ENCODE measurements around the gene TRPC4. TPM values are rescaled to one million over a fixed set of nuclear protein-coding genes. Genes with fewer than 3 reads are reported as not detected.

The TRPC4 gene
- total RNA-seq, 1 experiment from 2014 or later: 0.61 TPM

GRCh38 chr13:37741536-37741935 lies 128.0 kb downstream of the TRPC4 start:
- Histone ChIP-seq H3K9me3 (replicated peaks) (no peaks in the 10 kb centered on the region), H3K36me3 (no peaks in the 10 kb centered on the region), H3K4me1 (replicated peaks) (no peaks in the 10 kb centered on the region), H3K27me3 (replicated peaks) (no peaks in the 10 kb centered on the region), H3K27ac (no peak overlapping the region), H3K4me3 (no peak overlapping the region)
- no peak for DNase-seq (ENCODE audit: low read depth in 1 of 2, low spot score in 2 of 2)

- Histone ChIP-seq H3K36me3 (no peaks in the 10 kb centered on the region), H3K4me3 (no peak overlapping the region), H3K4me1 (replicated peaks) (no peaks in the 10 kb centered on the region), H3K9me3 (replicated peaks) (no peaks in the 10 kb centered on the region), H3K27me3 (replicated peaks) (no peaks in the 10 kb centered on the region), H3K27ac (no peak overlapping the region)
- no peak for DNase-seq (ENCODE audit: low read depth in 1 of 2, low spot score in 2 of 2)
These were observed 133.5 kb downstream of the TRPC4 start for GRCh38 chr13:37736045-37736444.

- Histone ChIP-seq H3K4me1 (replicated peaks) (no peaks in the 10 kb centered on the region), H3K27ac (no peak overlapping the region), H3K9me3 (replicated peaks) (no peaks in the 10 kb centered on the region), H3K27me3 (replicated peaks) (no peaks in the 10 kb centered on the region), H3K4me3 (no peak overlapping the region), H3K36me3 (no peaks in the 10 kb centered on the region)
- no peak for DNase-seq (ENCODE audit: low read depth in 1 of 2, low spot score in 2 of 2)
These were observed 134.3 kb downstream of the TRPC4 start for GRCh38 chr13:37735293-37735692.

GRCh38 chr13:37729876-37730275 lies 139.7 kb downstream of the TRPC4 start:
- H3K4me3 ChIP-seq: no peak overlapping the region
- no peaks in the 10 kb centered on the region for H3K36me3 ChIP-seq
- H3K27me3 ChIP-seq (replicated peaks): no peaks in the 10 kb centered on the region
- no peak overlapping the region for H3K27ac ChIP-seq
- DNase-seq (ENCODE audit: low read depth in 1 of 2, low spot score in 2 of 2): no peak
- H3K4me1 ChIP-seq (replicated peaks): no peaks in the 10 kb centered on the region
- H3K9me3 ChIP-seq (replicated peaks): no peaks in the 10 kb centered on the region

- H3K27me3 ChIP-seq (replicated peaks): no peaks in the 10 kb centered on the region
- H3K36me3 ChIP-seq: no peaks in the 10 kb centered on the region
- H3K4me1 ChIP-seq (replicated peaks): no peaks in the 10 kb centered on the region
- H3K4me3 ChIP-seq: no peak overlapping the region
- H3K27ac ChIP-seq: no peak overlapping the region
- no peak for DNase-seq (ENCODE audit: low read depth in 1 of 2, low spot score in 2 of 2)
- H3K9me3 ChIP-seq (replicated peaks): no peaks in the 10 kb centered on the region
These were observed 153.0 kb downstream of the TRPC4 start for GRCh38 chr13:37716420-37717195.

- Histone ChIP-seq H3K4me1 (replicated peaks) (no peaks in the 10 kb centered on the region), H3K4me3 (no peak overlapping the region), H3K9me3 (replicated peaks) (no peaks in the 10 kb centered on the region), H3K27ac (no peak overlapping the region), H3K36me3 (no peaks in the 10 kb centered on the region), H3K27me3 (replicated peaks) (no peaks in the 10 kb centered on the region)
- no peak for DNase-seq (ENCODE audit: low read depth in 1 of 2, low spot score in 2 of 2)
These were observed 154.0 kb downstream of the TRPC4 start for GRCh38 chr13:37715606-37716015.

GRCh38 chr13:37709318-37709717 lies 160.3 kb downstream of the TRPC4 start:
- H3K27ac ChIP-seq: no peak overlapping the region
- DNase-seq (ENCODE audit: low read depth in 1 of 2, low spot score in 2 of 2): no peak
- H3K4me3 ChIP-seq: no peak overlapping the region
- H3K27me3 ChIP-seq (replicated peaks): no peaks in the 10 kb centered on the region
- no peaks in the 10 kb centered on the region for H3K36me3 ChIP-seq
- no peaks in the 10 kb centered on the region for H3K4me1 ChIP-seq (replicated peaks)
- H3K9me3 ChIP-seq (replicated peaks): no peaks in the 10 kb centered on the region

- no peak overlapping the region for H3K4me3 ChIP-seq
- H3K4me1 ChIP-seq (replicated peaks): no peaks in the 10 kb centered on the region
- no peak overlapping the region for H3K27ac ChIP-seq
- no peaks in the 10 kb centered on the region for H3K9me3 ChIP-seq (replicated peaks)
- no peak for DNase-seq (ENCODE audit: low read depth in 1 of 2, low spot score in 2 of 2)
- no peaks in the 10 kb centered on the region for H3K27me3 ChIP-seq (replicated peaks)
- H3K36me3 ChIP-seq: no peaks in the 10 kb centered on the region
These were observed 161.7 kb downstream of the TRPC4 start for GRCh38 chr13:37707739-37708500.

- no peak for DNase-seq (ENCODE audit: low read depth in 1 of 2, low spot score in 2 of 2)
- Histone ChIP-seq H3K27ac (no peak overlapping the region), H3K4me3 (no peak overlapping the region), H3K9me3 (replicated peaks) (no peaks in the 10 kb centered on the region), H3K4me1 (replicated peaks) (no peaks in the 10 kb centered on the region; the same call in 1 of the 2 replicates), H3K27me3 (replicated peaks) (no peaks in the 10 kb centered on the region), H3K36me3 (no peaks in the 10 kb centered on the region)
These were observed 163.5 kb downstream of the TRPC4 start for GRCh38 chr13:37706041-37706440.

GRCh38 chr13:37701972-37702371 lies 167.6 kb downstream of the TRPC4 start:
- no peak overlapping the region for H3K27ac ChIP-seq
- H3K9me3 ChIP-seq (replicated peaks): no peaks in the 10 kb centered on the region
- no peaks in the 10 kb centered on the region for H3K27me3 ChIP-seq (replicated peaks)
- no peak overlapping the region for H3K4me3 ChIP-seq
- no peaks in the 10 kb centered on the region; the same call in 1 of the 2 replicates for H3K4me1 ChIP-seq (replicated peaks)
- DNase-seq (ENCODE audit: low read depth in 1 of 2, low spot score in 2 of 2): peak in 1 of 2 experiments; percentile 10
- H3K36me3 ChIP-seq: no peaks in the 10 kb centered on the region

GRCh38 chr13:37701306-37701705 lies 168.3 kb downstream of the TRPC4 start:
- H3K9me3 ChIP-seq (replicated peaks): no peaks in the 10 kb centered on the region
- no peaks in the 10 kb centered on the region for H3K27me3 ChIP-seq (replicated peaks)
- no peaks in the 10 kb centered on the region; the same call in 1 of the 2 replicates for H3K4me1 ChIP-seq (replicated peaks)
- H3K36me3 ChIP-seq: no peaks in the 10 kb centered on the region
- H3K4me3 ChIP-seq: no peak overlapping the region
- no peak overlapping the region for H3K27ac ChIP-seq
- DNase-seq (ENCODE audit: low read depth in 1 of 2, low spot score in 2 of 2): no peak

- H3K4me1 ChIP-seq (replicated peaks): no peaks in the 10 kb centered on the region; the same call in 1 of the 2 replicates
- H3K4me3 ChIP-seq: no peak overlapping the region
- no peaks in the 10 kb centered on the region for H3K9me3 ChIP-seq (replicated peaks)
- no peak overlapping the region for H3K27ac ChIP-seq
- no peaks in the 10 kb centered on the region for H3K27me3 ChIP-seq (replicated peaks)
- no peaks in the 10 kb centered on the region for H3K36me3 ChIP-seq
- DNase-seq (ENCODE audit: low read depth in 1 of 2, low spot score in 2 of 2): no peak
These were observed 168.7 kb downstream of the TRPC4 start for GRCh38 chr13:37700887-37701286.

- Histone ChIP-seq H3K9me3 (replicated peaks) (no peaks in the 10 kb centered on the region), H3K27ac (no peak overlapping the region), H3K27me3 (replicated peaks) (no peaks in the 10 kb centered on the region), H3K4me3 (no peak overlapping the region), H3K4me1 (replicated peaks) (no peaks in the 10 kb centered on the region), H3K36me3 (no peaks in the 10 kb centered on the region)
- DNase-seq (ENCODE audit: low read depth in 1 of 2, low spot score in 2 of 2): no peak
These were observed 174.4 kb downstream of the TRPC4 start for GRCh38 chr13:37695200-37695599.

- Histone ChIP-seq H3K4me3 (no peak overlapping the region), H3K36me3 (no peaks in the 10 kb centered on the region), H3K9me3 (replicated peaks) (no peaks in the 10 kb centered on the region), H3K27me3 (replicated peaks) (no peaks in the 10 kb centered on the region), H3K27ac (no peak overlapping the region), H3K4me1 (replicated peaks) (no peaks in the 10 kb centered on the region)
- no peak for DNase-seq (ENCODE audit: low read depth in 1 of 2, low spot score in 2 of 2)
These were observed 179.2 kb downstream of the TRPC4 start for GRCh38 chr13:37690361-37690760.
